ENCODE measurements around the gene MRI1.
A peak's percentile ranks its signal among the peaks of the same experiment; 100 is the strongest.

The MRI1 gene

GRCh38 chr19:13763265-13763664 is 1.1 kb upstream of the MRI1 start:
- peaks cover 59% of the 10 kb centered on the region for H3K36me3 ChIP-seq (ENCODE audit: insufficient read depth, low read length)
- H3K79me2 ChIP-seq (ENCODE audit: insufficient read depth, low read length): peaks cover 24% of the 10 kb centered on the region
- H4K20me1 ChIP-seq (ENCODE audit: insufficient read depth, low read length): peaks cover 9% of the 10 kb centered on the region; the same call in 1 of the 2 replicates
- no peak for ATAC-seq (ENCODE audit: insufficient read depth, low read depth)
- TF ChIP-seq EZH2 (IDR thresholded peaks at IDR 0.05; ENCODE audit: borderline replicate concordance, low read depth, low read length, severe bottlenecking) (no peak), CTCF (IDR thresholded peaks at IDR 0.05; ENCODE audit: borderline replicate concordance, extremely low read depth, low read length, poor library complexity, severe bottlenecking) (no peak)
- no peak overlapping the region for H3K27ac ChIP-seq (ENCODE audit: low read length)
- H3K9ac ChIP-seq (ENCODE audit: low read depth, low read length): no peak overlapping the region
- no peaks in the 10 kb centered on the region for H3K27me3 ChIP-seq (ENCODE audit: insufficient read depth, low read length, poor library complexity)
- no peak overlapping the region for H2AFZ ChIP-seq (ENCODE audit: low read depth, low read length)
- H3K9me3 ChIP-seq (ENCODE audit: insufficient read depth, low read length, severe bottlenecking): no peaks in the 10 kb centered on the region
- H3K4me2 ChIP-seq (ENCODE audit: insufficient read depth, low read length): peak overlapping the region; percentile 36; the same call in 1 of the 2 replicates
- H3K4me1 ChIP-seq (ENCODE audit: insufficient read depth, low read length): peaks cover 22% of the 10 kb centered on the region
- H3K4me3 ChIP-seq (ENCODE audit: low read depth in 1 of 2, low read length in 2 of 2): no peak overlapping the region
- no peak for DNase-seq

DNA sequence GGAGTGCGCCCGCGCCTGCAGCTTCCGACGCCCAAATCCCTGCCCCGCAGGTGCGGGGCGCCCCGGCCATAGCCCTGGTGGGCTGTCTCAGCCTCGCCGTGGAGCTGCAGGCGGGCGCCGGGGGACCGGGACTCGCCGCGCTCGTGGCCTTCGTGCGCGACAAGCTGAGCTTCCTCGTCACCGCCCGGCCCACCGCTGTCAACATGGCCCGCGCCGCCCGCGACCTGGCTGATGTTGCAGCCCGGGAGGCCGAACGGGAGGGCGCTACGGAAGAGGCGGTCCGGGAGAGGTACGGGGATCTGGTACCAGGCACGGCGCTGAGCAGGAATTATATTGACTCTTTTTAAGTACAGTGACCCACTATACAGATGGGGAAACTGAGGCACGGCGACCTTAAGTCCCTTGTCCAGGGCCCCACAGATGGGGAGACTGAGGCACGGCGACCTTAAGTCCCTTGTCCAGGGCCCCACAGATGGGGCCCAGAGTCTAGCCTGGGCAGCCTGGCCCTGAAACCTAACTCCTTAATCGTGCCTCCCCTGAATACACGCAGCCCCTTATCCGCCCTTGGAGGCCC is 586 bp downstream of the MRI1 start:
- no peaks in the 10 kb centered on the region for H3K9me3 ChIP-seq (ENCODE audit: insufficient read depth, low read length, severe bottlenecking)
- peaks cover 22% of the 10 kb centered on the region for H3K4me1 ChIP-seq (ENCODE audit: insufficient read depth, low read length)
- H3K9ac ChIP-seq (ENCODE audit: low read depth, low read length): peak overlapping the region; percentile 62
- peak overlapping the region; percentile 67 for H2AFZ ChIP-seq (ENCODE audit: low read depth, low read length)
- H3K4me2 ChIP-seq (ENCODE audit: insufficient read depth, low read length): peak overlapping the region; percentile 96
- peaks cover 56% of the 10 kb centered on the region for H3K36me3 ChIP-seq (ENCODE audit: insufficient read depth, low read length)
- no peak for TF ChIP-seq CTCF (IDR thresholded peaks at IDR 0.05; ENCODE audit: borderline replicate concordance, extremely low read depth, low read length, poor library complexity, severe bottlenecking)
- no peak for TF ChIP-seq EZH2 (IDR thresholded peaks at IDR 0.05; ENCODE audit: borderline replicate concordance, low read depth, low read length, severe bottlenecking)
- H3K27ac ChIP-seq (ENCODE audit: low read length): peak overlapping the region; percentile 35; the same call in 1 of the 2 replicates
- peak overlapping the region; percentile 62 to 75; a peak in 3 of 4 replicates for H3K4me3 ChIP-seq (ENCODE audit: low read depth in 1 of 2, low read length in 2 of 2)
- peak; percentile 52 for ATAC-seq (ENCODE audit: insufficient read depth, low read depth)
- no peaks in the 10 kb centered on the region for H3K27me3 ChIP-seq (ENCODE audit: insufficient read depth, low read length, poor library complexity)
- DNase-seq: peak; percentile 44
- peaks cover 24% of the 10 kb centered on the region for H3K79me2 ChIP-seq (ENCODE audit: insufficient read depth, low read length)
- H4K20me1 ChIP-seq (ENCODE audit: insufficient read depth, low read length): peaks cover 11% of the 10 kb centered on the region; the same call in 1 of the 2 replicates

DNA sequence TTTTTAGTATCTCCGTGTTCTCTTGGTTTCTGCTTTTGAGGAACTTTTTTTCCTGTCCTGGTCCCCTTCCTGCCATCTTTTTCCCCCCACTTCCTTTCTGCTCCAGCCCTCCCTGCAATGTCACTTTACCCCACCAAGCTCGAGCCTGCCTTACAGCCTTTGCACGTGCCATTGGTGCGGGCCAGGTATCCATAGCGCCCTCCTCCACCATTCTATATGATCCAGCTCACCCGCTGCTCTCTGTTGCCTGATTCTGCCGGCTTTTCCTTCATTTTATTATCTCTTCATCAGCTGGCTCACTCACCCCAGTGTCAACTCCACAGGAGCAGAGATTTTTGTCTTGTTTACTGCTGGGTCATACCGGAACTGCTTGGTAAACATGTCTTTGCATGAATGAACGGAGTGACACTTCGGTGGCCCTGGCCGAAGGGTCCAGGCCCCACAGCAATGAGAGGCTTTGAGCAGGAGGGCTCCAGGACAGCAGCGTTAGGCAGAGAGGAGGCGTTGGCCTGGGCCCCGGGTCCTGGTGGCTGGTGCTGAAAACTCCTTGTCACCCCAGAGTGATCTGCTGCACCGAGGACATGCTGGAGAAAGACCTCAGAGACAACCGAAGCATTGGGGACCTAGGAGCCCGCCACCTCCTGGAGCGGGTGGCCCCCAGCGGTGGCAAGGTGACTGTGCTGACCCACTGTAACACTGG is 1.2 kb downstream of the MRI1 start:
- Histone ChIP-seq H3K27me3 (ENCODE audit: insufficient read depth, low read length, poor library complexity) (no peaks in the 10 kb centered on the region), H3K4me2 (ENCODE audit: insufficient read depth, low read length) (peak overlapping the region; percentile 96), H3K4me3 (ENCODE audit: low read depth in 1 of 2, low read length in 2 of 2) (peak overlapping the region; percentile 62 to 75; a peak in 3 of 4 replicates), H3K4me1 (ENCODE audit: insufficient read depth, low read length) (peaks cover 22% of the 10 kb centered on the region), H3K9me3 (ENCODE audit: insufficient read depth, low read length, severe bottlenecking) (no peaks in the 10 kb centered on the region), H3K79me2 (ENCODE audit: insufficient read depth, low read length) (peaks cover 24% of the 10 kb centered on the region), H3K27ac (ENCODE audit: low read length) (peak overlapping the region; percentile 41; the same call in 1 of the 2 replicates), H3K36me3 (ENCODE audit: insufficient read depth, low read length) (peaks cover 53% of the 10 kb centered on the region), H4K20me1 (ENCODE audit: insufficient read depth, low read length) (peaks cover 11% of the 10 kb centered on the region; the same call in 1 of the 2 replicates), H3K9ac (ENCODE audit: low read depth, low read length) (peak overlapping the region; percentile 62), H2AFZ (ENCODE audit: low read depth, low read length) (peak overlapping the region; percentile 67; the same call in 1 of the 2 replicates)
- DNase-seq: no peak
- no peak for TF ChIP-seq CTCF (IDR thresholded peaks at IDR 0.05; ENCODE audit: borderline replicate concordance, extremely low read depth, low read length, poor library complexity, severe bottlenecking)
- no peak for TF ChIP-seq EZH2 (IDR thresholded peaks at IDR 0.05; ENCODE audit: borderline replicate concordance, low read depth, low read length, severe bottlenecking)
- ATAC-seq (ENCODE audit: insufficient read depth, low read depth): no peak

Measured in DND-41 (cell line).